Erythroblast (primary cell): ENCODE measurements around the gene ZDHHC9.

Experiments used
- GATA1 ChIP-seq: IDR thresholded peaks from 2 replicates; pipeline ENCODE4 v1.6.1; 2011; ENCODE audit warnings: low read depth, mild to moderate bottlenecking, control low read depth, low read length, moderate library complexity
- POLR2A ChIP-seq: IDR thresholded peaks from 2 replicates; pipeline ENCODE4 v1.6.1; 2011; ENCODE audit warnings: mild to moderate bottlenecking, low read length

DNA sequence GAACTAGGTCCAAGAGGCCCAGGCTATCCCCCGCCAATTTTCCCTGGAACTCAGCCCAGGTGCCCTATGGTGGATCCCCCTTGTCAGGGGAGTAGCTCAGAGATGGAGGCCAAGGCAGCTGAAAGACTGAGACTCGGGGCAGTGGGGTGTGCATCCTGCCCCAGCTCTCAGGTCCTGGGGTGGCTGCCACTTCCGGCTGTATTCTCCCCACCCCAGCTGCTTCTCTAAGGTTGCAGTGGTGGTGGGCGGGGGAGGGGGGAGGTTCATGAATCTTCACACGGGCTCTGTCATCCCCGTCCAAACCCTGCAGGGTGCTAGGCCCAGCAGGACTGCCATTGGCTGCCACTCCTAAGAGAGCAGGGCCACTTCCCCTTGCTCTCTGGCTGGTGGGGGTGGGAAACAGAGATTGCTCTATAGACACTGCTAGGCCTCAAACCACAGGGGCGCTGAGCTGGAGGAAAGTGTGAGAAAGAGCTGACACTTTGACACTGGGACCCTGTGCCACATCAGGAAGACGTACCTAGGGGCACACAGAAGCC lies 62.5 kb downstream of the ZDHHC9 start:
- no peak for TF ChIP-seq POLR2A
- TF ChIP-seq GATA1, result no peak
